Lung (tissue), 12 donors: ENCODE results near the gene NAT14. TPM values are rescaled to one million over a fixed set of nuclear protein-coding genes. Genes with fewer than 3 reads are reported as not detected.

Experiments used
- ATAC-seq: fragments of 200-7000 bp; cut with Tn5 transposase; one replicate; pipeline ENCODE4 v1.9.1; 2020; ENCODE audit warnings: moderate number of reproducible peaks; ENCODE audit not compliant: insufficient read depth, low FRiP score
- DNase-seq, 3 donors: peaks; one replicate each; pipeline ENCODE4 v3.0.0-alpha.2; 2013 to 2017
- H3K27ac ChIP-seq, 2 donors: one replicate each; pipeline ENCODE4 v1.5.1; 2013; ENCODE audit warnings: mild to moderate bottlenecking in 2 of 2, moderate library complexity in 2 of 2, control low read depth in 1 of 2, inconsistent platforms in 1 of 2, low read depth in 1 of 2, low read length in 1 of 2
- H3K27me3 ChIP-seq, 3 donors: one replicate each; pipeline ENCODE4 v1.5.1; 2013; ENCODE audit warnings: low read length in 2 of 3; ENCODE audit not compliant: control insufficient read depth in 3 of 3, insufficient read depth in 3 of 3
- H3K36me3 ChIP-seq, 4 donors: one replicate each; pipeline ENCODE4 v1.5.1; 2013; ENCODE audit warnings: low read length in 4 of 4, mild to moderate bottlenecking in 1 of 4, moderate library complexity in 1 of 4; ENCODE audit not compliant: control insufficient read depth in 4 of 4, insufficient read depth in 4 of 4
- H3K4me1 ChIP-seq, 5 donors: one replicate each; pipeline ENCODE4 v1.5.1; 2013; ENCODE audit warnings: low read length in 5 of 5, mild to moderate bottlenecking in 2 of 5, moderate library complexity in 1 of 5; ENCODE audit not compliant: control insufficient read depth in 5 of 5, insufficient read depth in 5 of 5
- H3K4me3 ChIP-seq: one replicate; pipeline ENCODE4 v1.5.1; 2013; ENCODE audit warnings: mild to moderate bottlenecking, control low read depth, moderate library complexity
- H3K9ac ChIP-seq, 2 donors: one replicate each; pipeline ENCODE4 v1.5.1; 2013; ENCODE audit warnings: low read length in 2 of 2, control low read depth in 1 of 2; ENCODE audit not compliant: insufficient read depth in 1 of 2
- H3K9me3 ChIP-seq, 4 donors: one replicate each; pipeline ENCODE4 v1.5.1; 2013; ENCODE audit warnings: low read length in 3 of 4, mild to moderate bottlenecking in 1 of 4, moderate library complexity in 1 of 4; ENCODE audit not compliant: control insufficient read depth in 4 of 4, insufficient read depth in 3 of 4
- CTCF ChIP-seq: IDR thresholded peaks from 2 replicates; pipeline ENCODE4 v1.5.1; 2012; ENCODE audit warnings: mild to moderate bottlenecking; ENCODE audit errors: control extremely low read depth, extremely low read depth
- WGBS, 2 donors: extraction: QIAGEN DNeasy Blood & Tissue Kit; methylation state at CpG; one replicate each; pipeline ENCODE4 v1.1.7; 2013; 5-methylcytosine and 5-hydroxymethylcytosine counted together
- polyA plus RNA-seq, 2 donors: library from polyadenylated mRNA; stranded (reverse); fragments of 200-250 nt; gene quantifications; one replicate each; pipeline ENCODE4 v1.2.1, GENCODE V29; 2013
- total RNA-seq, 2 donors: library from RNA; depleted of rRNA in 1 of 2; stranded (reverse); fragments of >200 nt in 1 of 2; gene quantifications; one replicate each; pipeline ENCODE4 v1.2.1, GENCODE V29; 2014 to 2021
- donor health status: control.
- donor health status: control.
- donor health status: Bipolar disorder and iron deficiency.
- donor health status: healthy.
- donor health status: DM: yes; HTN: yes; CAD: no.

The NAT14 gene
- total and polyA plus RNA-seq, 4 donors: 17.7 to 46.2 (median 33.2) TPM

GRCh38 chr19:55516878-55517620 lies 32.1 kb downstream of the NAT14 start:
- no peaks in the 10 kb centered on the region for H3K36me3 ChIP-seq
- peak; percentile 87 for TF ChIP-seq CTCF
- H3K27me3 ChIP-seq: no peaks in the 10 kb centered on the region
- peak overlapping the region; percentile 48 for H3K4me3 ChIP-seq
- H3K9ac ChIP-seq: peak overlapping the region in 1 of 2 donors; percentile 55
- peaks cover 0 to 6% (median 1%) of the 10 kb centered on the region in 5 donors for H3K4me1 ChIP-seq
- peak overlapping the region; percentile 90 to 93 for H3K27ac ChIP-seq
- no peaks in the 10 kb centered on the region for H3K9me3 ChIP-seq
- 9 to 10% methylated on average over 61 of the region's 61 CpGs for WGBS, 2 donors
- DNase-seq (peak; percentile 91 to 94 (median 93)), ATAC-seq (peak; percentile 98)

GRCh38 chr19:55519451-55520311 lies 34.7 kb downstream of the NAT14 start:
- ATAC-seq (no peak), DNase-seq (no peak)
- H3K9ac ChIP-seq: no peak overlapping the region
- H3K36me3 ChIP-seq: no peaks in the 10 kb centered on the region
- no peak overlapping the region for H3K4me3 ChIP-seq
- TF ChIP-seq CTCF: no peak
- 87 to 88% methylated on average over 10 of the region's 10 CpGs for WGBS, 2 donors
- H3K9me3 ChIP-seq: no peaks in the 10 kb centered on the region
- peaks cover 0 to 3% (median 0%) of the 10 kb centered on the region in 3 donors for H3K27me3 ChIP-seq
- H3K27ac ChIP-seq: no peak overlapping the region
- peaks cover 0 to 6% (median 2%) of the 10 kb centered on the region in 5 donors for H3K4me1 ChIP-seq

GRCh38 chr19:55520691-55521292 lies 35.8 kb downstream of the NAT14 start:
- DNase-seq (no peak), ATAC-seq (no peak)
- peak overlapping the region in 1 of 2 donors; percentile 43 for H3K9ac ChIP-seq
- no peak overlapping the region for H3K4me3 ChIP-seq
- no peaks in the 10 kb centered on the region for H3K36me3 ChIP-seq
- H3K27ac ChIP-seq: no peak overlapping the region
- H3K9me3 ChIP-seq: no peaks in the 10 kb centered on the region
- no peak for TF ChIP-seq CTCF
- H3K27me3 ChIP-seq: peaks cover 0 to 7% (median 0%) of the 10 kb centered on the region in 3 donors
- peaks cover 0 to 6% (median 2%) of the 10 kb centered on the region in 5 donors for H3K4me1 ChIP-seq
- WGBS, 2 donors: 80 to 87% methylated on average over 14 of the region's 14 CpGs
